Breast epithelium (tissue), 3 donors: Measurements from ENCODE around the gene CDC5L.

Experiments
- POLR2A ChIP-seq: fragments of 450-650 bp; IDR thresholded peaks from one replicate; pipeline ENCODE4 v1.6.1; 2016; ENCODE audit warnings: antibody characterized with exemption, mild to moderate bottlenecking, moderate library complexity
- POLR2AphosphoS5 ChIP-seq, 3 donors: sonication (generic); formaldehyde crosslinking; IDR thresholded peaks; one replicate each; pipeline ENCODE4 v1.6.1; 2017; ENCODE audit warnings: antibody characterized with exemption in 3 of 3
- TF ChIP-seq, protein P1 (sequence below), 3 donors: fragments of 450-650 bp; IDR thresholded peaks; one replicate each; pipeline ENCODE4 v1.5.1; 2016 to 2017; ENCODE audit warnings: antibody characterized with exemption in 3 of 3, mild to moderate bottlenecking in 3 of 3, moderate library complexity in 3 of 3

DNA sequence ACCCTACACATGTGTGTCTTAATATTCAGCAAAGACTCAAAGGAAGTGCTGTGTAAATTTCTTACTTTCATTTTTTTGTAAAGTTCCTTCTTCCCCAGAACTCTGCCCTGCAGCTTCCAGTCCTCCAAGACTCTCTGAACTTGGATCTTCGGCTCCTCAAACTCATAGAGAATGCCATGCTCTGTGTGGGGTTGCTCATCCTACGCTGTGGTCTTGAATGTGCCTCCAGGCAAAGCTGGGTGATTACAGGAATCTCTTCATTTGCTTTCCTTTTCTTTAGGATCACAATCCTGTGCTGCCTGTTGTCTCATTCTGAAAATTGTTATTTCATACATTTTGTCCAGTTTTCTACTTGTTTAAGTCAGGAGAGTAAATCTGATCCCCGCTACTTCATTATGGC, 14.5 kb upstream of the CDC5L start:
- TF ChIP-seq, protein P1, sequence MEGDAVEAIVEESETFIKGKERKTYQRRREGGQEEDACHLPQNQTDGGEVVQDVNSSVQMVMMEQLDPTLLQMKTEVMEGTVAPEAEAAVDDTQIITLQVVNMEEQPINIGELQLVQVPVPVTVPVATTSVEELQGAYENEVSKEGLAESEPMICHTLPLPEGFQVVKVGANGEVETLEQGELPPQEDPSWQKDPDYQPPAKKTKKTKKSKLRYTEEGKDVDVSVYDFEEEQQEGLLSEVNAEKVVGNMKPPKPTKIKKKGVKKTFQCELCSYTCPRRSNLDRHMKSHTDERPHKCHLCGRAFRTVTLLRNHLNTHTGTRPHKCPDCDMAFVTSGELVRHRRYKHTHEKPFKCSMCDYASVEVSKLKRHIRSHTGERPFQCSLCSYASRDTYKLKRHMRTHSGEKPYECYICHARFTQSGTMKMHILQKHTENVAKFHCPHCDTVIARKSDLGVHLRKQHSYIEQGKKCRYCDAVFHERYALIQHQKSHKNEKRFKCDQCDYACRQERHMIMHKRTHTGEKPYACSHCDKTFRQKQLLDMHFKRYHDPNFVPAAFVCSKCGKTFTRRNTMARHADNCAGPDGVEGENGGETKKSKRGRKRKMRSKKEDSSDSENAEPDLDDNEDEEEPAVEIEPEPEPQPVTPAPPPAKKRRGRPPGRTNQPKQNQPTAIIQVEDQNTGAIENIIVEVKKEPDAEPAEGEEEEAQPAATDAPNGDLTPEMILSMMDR (IDR thresholded peaks at IDR 0.05) = no peak
- TF ChIP-seq POLR2AphosphoS5 (IDR thresholded peaks at IDR 0.05) (no peak), POLR2A (no peak)
